NCI-H524 (cell line): ENCODE results near the gene GTPBP3.
A peak's percentile ranks its signal among the peaks of the same experiment; 100 is the strongest.
"Not testable (repeated sequence)": the region's sequence is repeated elsewhere in the genome, so short reads cannot be mapped to it uniquely, and the experiment has no call there.

Source experiments
- DNase-seq, 2 experiments: peaks; one replicate each; lab custom pipeline; 2025; lab: John Stamatoyannopoulos, UW

The GTPBP3 gene

DNA sequence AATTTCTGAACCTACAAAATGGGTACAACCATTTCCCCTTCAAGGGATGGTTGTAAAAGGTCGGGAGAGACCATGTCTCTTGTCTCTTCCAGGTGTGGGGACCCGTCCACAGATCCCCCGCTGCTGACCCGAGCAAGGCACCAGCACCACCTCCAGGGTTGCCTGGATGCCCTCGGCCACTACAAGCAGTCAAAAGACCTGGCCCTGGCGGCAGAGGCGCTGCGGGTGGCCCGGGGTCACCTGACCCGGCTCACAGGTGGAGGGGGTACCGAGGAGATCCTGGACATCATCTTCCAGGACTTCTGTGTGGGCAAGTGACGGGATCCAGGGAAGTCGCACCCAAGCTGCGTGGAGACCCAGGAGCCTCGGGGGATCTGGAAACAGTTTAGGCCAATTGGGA, 4.0 kb downstream of the GTPBP3 start:
- no peak for DNase-seq

DNA sequence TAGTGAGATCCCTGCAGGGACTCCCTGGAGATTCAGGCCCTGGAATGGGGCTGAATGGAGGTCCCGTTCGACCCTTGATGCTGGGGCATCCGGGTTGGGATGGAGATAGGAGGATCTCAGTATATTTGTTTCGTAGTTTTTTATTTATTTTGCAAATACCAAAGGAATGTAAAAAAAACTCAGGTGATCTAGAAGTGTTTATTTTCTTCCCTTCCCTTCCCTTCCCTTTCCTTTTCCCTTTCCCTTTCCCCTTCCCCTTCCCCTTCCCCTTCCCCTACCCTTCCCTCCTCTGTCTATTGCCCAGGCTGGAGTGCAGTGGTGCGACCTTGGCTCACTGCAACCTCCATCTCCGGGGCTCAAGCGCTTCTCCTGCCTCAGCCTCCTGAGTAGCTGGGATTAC, 4.5 kb downstream of the GTPBP3 start:
- no peak for DNase-seq

DNA sequence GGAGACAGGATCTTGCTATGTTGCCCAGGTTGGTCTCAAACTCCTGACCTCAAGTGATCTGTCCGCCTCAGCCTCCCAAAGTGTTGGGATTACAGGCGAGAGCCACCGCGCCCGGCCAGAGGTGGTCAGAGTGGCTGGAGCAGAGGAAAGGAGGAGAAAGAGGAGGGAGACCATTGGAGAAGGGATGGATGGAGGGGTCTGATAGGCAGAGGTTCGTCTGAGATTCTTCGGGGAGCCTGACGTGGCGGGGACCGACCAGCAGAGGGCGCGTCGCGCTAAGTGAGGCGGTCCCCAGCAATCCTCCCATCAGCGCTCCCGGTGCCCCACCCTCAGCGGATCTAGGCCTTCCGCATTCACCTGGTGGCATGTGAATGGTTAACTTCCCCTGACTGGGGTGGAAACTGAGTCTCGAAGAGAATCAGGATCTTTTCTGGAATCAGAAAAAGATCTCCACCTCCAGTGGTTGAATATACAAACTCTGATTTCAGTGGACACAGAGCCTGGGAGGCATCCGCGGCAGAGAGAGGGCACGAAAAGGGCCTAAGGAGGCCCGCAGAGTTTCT, 8.8 kb downstream of the GTPBP3 start:
- peak; percentile 14 to 66 for DNase-seq

DNA sequence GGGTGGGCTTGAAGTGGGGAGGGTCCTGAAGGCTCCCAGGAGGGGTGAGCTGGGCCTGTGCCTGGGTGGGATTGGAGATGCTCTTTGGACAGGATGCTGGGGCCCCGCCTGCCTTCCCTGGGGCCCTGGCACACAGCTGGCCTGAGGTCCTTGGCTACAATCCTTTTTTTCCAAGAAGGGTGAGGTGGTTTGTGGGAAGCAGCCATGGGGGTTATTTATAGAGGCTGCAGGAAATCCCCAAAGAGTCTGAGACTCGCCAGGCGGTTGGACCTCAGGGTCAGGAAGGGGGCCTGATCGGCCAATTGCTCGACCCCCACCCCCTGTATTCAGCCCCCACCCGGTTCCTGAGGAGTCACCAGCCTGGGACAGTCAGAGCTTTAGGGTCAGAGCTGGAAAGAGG, 10.0 kb downstream of the GTPBP3 start:
- no peak for DNase-seq

DNA sequence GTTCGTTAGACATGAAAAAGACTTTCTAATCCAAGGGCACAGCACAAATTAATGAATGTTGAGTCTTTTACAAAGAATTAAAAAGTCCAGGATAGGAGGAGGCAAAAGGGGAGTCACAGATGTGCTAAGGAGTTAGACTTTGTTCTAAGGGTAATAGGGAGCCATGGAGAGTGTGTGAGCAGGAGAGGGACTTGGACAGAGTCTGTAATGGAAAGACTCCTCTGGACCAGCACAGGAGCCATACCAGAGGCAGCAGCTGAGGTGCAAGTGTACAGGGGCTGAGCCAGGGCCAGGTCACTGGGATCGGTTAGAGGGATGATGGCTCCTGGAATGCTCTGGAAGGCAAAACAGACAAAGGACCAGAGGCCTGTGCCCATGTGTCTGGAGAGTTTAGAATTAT, 10.5 kb downstream of the GTPBP3 start:
- no peak for DNase-seq

DNA sequence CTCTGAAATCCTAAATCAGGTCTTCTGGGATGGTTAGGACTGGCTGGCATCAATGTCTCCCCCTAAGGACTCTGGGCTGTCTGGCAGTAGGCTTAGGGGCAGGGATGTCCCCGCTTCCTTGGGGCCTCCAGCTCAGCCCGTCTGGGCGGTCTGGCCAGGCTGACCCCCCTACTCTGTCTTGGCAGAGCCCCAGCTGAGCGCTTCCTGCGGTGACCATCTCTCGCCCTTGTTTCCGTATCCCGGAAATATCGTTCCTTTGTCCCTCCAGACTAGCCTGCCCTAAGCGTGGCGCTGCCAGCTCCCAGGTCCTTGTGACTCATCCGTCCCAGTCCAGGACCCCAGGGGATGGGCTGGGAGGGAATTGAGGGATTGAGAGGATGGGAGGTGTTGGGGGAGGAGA, 11.3 kb downstream of the GTPBP3 start:
- peak in 1 of 2 experiments; percentile 26 for DNase-seq

DNA sequence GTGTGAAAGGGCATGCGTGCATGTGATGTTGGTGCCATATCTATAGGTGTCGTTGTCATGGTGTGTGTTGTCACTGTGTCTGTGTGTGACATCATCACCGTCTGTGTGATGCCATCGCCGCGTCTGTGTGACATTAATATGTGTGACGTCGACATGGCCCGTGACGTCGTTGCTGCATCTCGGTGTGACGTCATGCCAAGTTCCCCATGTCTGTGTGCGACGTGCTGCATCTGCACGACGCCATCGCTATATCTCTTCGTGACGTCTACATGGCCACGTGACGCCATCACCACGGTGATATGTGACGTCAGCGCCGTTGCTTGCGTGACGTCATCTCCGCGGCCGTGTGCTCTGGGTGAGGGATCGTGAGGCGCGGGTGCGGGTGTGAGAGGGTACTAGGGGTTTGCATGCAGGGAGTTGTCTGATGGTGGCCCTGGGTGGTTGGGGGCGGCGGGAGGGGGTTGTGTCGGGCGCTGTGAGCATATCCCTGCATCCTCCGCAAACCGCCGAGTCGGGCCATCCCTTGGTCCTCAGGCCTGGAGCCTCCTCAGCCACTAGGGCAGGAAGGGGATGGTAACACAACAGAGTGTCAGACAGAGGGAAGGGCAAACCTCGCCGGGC, 14.6 kb downstream of the GTPBP3 start:
- DNase-seq: no peak

DNA sequence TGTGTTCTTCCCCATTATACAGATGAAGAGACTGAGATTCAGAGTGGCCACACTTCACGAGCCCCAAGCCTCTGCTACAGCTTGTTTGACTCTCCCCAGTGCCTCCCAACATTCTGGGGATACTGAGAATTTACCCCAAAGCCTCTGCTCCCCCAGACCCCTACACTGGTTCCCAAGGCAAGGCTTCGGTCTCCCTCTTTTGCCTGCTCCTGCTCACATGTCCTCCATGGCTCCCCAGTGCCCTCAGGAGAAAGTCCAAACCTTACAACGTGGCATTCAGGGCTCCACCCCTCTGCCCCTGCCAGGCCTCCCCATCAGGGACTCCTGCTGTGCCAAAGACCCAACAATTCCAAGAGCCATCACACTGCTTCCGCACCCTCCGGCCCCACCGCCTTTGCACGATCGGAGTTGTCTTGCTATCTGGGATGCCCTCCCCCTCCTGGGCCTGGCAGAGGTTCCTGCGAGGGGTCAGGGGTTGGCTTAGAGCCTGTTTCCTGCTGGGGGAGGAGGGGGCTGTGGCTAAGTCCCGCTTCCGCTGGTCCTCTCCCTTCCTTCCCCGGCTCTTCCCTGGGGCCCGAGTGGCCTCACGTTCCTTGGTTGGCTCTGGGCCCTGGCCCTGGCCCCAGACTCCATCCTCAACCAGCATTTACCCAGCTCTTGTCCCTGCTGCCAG, 15.4 kb downstream of the GTPBP3 start:
- DNase-seq: no peak

DNA sequence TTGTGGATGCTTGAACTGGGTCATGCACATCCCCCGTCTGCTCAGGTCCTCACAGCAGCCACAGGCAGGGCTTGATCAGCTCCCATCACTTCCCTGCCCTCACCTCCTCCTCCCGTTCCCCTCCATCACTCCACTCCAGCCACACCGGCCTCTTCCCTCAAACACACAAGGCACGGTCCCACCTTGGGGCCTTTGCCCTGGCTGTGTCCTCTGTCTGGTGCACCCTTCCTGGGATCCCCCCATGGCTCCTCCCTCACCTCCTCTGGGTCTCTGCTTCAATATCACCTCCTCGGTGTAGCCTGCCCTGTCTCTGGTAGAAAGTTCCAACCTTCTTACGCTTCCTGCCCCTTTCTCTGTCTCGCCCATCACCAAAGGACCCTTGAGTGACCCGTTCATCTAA, 16.0 kb downstream of the GTPBP3 start:
- DNase-seq: no peak

DNA sequence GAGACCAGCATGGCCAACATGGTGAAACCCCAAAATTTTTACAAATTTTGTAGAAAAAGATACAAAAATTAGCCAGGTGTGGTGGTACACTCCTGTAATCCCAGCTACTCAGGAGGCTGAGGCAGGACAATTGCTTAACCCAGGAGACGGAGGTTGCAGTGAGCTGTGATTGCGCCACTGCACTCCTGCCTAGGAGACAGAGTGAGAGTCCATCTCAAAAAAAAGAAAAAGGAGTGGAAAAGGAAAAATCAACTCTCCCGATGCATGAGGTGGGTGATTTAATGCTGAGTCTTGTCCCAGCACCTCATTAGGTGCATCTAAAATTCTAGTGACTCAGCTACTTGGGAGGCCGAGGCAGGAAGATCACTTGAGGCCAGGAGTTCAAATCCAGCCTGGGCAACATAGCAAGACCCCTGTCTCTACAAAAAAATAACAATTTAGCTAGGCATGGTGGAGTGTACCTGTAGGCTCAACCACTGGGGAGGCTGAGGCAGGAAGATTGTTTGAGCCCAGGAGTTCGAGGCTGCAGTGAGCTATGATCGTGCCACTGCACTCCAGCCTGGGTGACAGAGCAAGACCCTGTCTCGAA, 19.8 kb downstream of the GTPBP3 start:
- no peak for DNase-seq

DNA sequence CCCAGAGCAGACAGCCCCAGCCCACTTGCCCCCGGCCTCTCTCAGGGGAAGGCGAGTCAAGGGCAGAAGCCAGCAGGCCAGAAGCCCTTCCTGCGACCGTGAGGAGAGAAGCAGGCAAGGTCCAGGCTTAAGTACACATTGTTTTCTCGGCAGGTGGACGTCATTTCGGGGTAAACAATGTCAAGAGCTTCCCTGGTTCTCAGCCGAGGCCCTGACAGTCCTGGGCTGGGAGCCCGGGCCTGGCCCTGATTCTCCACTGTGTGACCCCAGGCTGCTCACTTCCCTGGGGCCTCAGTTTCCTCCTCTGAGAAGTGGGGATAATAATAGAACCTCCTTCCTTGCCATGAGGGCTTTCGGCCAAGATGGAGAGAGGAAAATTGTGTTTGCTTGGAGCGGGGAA, 20.4 kb downstream of the GTPBP3 start:
- no peak for DNase-seq

DNA sequence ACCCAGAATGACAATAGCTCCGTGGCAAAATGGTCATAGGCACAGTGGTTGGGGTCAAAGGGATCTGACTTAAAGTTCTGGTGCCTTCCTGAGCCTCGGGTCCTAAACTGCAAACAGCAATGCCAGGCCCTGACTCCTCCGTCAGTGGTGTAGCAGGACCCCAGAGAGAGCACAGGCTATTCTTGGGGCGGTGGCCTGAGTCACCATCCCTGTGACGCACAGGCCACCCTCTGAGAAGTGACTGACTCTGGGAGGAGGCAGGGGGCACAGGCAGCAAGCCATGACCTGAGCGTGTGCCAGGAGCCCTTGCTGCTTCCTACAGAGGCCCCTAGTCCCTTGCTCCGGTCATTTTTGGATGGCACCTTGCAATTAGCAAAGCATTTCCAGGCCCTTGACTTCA, 21.0 kb downstream of the GTPBP3 start:
- no peak for DNase-seq

DNA sequence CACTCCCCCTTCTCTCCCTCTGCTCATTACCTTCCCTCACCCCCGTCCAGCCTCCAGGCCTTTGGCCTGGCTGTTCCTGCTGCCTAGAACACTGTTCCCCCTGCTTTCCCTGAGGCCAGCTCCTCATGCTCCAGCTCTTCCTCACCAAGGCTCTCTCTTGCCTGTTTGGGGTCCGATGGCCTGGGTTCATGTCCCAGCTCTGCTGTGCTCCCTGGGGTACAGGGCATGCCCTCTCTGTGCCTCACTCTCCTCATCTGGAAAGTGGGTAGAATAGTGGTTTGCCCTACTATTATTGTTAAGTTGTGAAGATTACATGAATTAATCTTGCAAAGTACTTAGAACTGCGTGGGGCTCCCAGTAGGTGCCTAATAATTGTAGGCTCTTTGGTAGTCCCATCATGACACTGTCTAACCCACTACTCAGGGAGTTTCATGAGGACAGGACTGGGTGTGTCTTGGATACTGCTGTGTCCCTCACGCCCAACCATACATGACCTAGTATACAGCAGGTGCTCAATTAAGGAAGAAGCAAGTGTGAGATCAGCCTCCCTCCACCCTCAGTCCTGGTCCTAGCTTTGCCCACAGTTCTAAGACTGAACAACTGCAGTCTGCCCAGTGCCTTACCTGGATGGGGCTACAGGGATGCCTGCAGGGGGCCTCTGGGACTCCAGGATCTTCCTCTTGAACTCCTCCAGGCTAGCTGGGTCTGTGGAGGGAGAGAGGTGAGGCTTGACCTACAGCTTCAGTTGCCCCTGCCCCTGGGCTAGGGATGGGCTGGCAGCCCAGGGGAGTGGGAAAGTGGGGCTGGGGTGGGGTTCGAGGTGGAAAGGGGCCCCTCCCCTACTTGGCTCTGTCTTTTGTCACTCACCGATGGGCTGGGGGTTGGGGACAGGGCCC, 22.8 kb downstream of the GTPBP3 start:
- DNase-seq: no peak

DNA sequence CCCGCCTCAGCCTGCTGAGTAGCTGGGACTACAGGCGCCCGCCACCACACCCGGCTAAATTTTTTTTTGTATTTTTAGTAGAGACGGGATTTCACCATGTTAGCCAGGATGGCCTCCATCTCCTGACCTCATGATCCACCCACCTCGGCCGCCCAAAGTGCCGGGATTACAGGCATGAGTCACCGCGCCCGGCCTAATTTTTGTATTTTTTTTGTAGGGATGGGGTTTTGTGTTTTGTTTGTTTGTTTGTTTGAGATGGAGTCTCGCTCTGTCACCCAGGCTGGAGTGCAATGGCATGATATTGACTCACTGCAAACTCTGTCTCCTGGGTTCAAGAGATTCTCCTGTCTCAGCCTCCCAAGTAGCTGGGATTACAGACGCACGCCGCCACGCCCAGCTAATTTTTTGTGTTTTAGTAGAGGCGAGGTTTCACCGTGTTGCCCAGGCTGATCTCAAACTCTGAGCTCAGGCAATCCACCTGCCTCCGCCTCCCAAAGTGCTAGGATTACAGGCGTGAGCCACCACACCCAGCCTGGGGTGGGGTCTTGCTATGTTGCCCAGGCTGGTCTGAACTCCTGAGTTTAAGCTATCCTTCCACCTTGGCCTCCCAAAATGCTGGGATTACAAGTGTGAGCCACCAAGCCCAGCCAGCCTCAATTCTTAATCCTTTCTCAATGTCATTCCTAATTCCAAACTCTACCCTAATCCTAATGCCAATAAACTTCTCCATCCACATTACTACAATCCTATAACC, 26.7 kb downstream of the GTPBP3 start:
- DNase-seq: not testable (repeated sequence)

DNA sequence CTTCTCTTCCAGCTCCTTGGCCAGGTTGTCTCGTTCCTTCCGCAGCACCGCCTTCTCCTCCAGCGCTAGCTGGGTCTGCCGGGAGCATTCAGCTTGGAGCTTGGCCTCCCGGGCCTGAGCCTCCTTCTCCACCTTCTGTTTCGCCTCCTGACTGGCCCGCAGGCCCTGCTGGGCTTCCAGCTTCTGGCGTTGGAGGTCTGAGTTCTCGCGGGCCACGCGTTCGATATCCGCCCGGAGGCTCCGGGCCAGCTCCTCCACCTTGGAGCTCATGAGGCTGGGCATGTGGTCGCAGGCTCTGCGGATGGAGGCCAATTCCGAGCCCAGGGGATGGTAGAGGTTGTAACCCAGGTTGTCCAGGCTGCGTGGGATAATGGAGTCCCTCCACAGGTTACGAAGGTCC, 28.0 kb downstream of the GTPBP3 start:
- DNase-seq: no peak

DNA sequence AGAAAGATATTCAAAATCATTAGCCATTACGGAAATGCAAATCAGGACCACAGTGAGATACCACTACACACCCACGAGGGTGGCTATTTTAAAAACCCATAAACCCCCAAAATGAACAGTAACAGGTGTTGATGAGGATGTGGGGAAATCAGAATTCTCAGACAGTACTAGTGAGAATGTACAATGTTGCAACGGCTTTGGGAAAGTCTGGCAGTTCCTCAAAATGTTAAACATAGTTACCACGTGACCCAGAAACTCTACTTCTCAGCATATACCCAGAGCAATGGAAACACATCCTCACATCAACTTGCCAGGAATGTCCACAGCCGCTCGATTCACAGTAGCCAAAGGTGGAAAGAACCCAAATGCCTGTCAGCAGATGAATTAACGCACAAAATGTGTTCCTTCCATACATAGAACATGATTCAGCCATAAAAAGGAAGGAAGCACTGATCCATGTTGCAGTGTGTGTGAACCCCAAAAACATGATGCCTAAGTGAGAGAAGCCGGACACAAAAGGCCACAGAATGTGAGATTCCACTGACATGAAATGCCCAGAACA, 32.8 kb downstream of the GTPBP3 start:
- no peak for DNase-seq

DNA sequence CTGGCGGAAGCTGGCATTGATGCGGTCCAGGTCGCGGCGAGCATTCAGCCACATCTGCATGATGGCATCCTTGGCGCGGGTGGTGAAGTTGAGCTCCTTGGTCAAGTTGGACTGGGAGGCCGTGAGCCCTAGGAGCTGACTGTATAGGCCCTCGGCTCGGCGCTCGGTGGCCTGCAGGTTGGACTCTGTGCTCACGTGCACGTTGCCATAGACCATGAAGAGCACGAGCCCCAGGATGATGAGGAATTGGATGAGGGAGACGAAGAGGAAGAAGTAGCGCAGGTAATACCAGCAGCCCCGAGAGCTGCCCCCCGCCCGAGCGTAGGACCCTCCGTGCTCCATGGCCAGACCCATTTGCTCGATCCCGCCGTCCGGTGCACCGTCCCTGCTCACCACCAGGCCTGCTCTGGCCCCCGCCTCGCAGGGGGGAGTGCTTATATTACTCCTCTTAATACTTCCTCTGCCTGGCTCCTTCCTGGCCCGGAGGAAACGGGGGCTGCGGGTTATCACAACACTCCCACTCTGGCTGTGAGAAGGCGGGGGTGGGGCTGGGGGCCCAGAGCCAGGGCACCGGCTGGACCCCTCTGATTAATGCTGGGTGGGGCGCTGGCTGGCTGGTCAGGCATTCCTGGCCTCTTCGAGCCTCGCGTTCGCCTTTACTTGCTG, 39.7 kb downstream of the GTPBP3 start, which contains the start of gene PLVAP:
TSS of gene PLVAP (minus strand) at position 408 of the 666 bp plus-strand sequence. CDS start at position 354, 54 bp downstream.
- no peak for DNase-seq

DNA sequence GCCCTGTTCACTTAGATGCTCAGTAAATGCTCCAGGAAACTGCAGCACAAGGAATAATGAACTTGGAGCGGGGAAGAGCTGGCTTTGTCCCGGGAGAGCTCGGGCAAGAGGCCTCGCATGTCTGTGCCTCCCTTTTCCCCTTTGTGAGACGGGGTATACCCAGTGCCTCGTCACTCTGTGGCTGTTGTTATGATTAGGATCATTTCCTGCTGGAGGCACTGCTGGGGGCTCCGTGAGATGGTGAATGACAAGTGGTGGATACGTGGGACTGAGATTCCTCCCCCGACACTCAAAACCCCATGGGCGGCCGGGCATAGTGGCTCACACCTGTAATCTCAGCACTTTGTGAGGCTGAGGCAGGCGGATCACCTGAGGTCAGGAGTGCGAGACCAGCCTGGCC, 40.9 kb downstream of the GTPBP3 start:
- no peak for DNase-seq

DNA sequence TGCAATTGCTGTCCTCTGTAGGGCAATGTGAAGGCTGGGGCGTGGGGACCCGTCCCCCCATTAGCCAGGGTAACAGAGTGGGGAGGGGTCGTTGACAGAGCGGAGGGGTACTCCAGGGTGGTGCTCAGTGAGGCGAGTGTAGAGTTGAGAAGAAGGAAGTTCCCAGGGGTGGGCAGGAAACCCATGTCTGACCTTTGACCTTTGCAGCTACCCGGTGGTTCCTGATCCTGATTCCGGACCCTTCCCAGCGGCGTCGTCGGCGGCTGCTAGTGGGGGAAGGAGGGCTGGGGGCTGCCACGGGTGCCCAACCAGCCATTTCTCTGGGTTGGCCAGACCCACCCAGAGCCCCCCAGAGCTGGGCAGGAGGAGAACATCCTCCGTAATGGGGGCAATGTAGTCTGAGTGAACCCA, 41.9 kb downstream of the GTPBP3 start:
- DNase-seq: no peak

DNA sequence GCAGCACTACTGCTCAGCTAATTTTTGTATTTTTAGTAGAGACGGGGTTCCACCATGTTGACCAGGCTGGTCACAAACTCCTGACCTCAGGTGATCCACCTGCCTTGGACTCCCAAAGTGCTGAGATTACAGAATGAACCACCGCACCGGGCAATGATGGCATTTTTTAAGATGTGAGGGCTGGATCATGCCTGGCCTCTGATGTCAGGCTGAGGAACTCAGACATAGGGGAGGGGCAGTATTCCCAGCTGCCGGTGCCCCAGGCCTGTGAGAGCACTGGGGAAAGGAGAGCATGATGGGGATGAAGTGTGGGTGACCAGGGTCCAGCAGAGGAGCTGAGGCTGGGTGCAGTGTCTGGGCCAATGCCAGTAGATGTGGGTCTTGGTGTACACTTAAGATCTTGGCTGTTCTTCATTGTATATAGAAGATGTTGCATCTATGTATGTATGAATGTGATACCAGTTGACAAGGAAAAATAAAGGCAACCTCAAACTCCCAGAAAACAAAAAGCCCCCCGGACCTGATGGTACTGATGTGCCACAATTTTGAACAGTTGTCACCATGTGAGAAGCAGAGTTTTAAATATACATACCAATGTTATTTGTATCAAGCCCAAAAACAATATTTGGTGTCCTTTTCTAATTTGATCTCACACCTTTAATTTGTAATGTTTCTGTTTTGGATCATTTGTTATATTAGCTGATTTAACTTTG, 43.2 kb downstream of the GTPBP3 start:
- no peak for DNase-seq
